ENCODE results near the gene HACD3.

HACD3 gene

DNA sequence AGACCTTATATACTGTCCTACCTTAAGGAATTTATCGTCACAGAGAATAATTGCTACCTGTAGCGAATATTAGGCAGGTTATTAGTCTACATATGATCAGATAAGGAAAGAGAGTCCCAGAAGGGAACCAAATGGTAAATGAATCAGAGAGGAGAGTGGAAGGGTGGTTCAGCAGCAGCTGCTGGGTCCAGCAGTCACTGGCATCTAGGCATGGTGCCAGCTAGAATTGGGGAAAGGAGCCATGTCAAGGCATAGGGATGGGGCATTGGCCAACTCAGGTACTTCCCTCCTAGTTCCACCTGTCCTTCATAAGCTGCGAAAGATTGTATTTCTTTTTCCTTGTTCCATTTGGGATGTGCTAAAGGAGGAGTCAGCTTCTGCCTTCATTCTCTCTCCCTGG is 23.4 kb downstream of the HACD3 start:
- DNase-seq (ENCODE audit: insufficient read length) (no peak), FAIRE-seq (no peak)
- TF ChIP-seq TAF1 (IDR thresholded peaks at IDR 0.05; ENCODE audit: borderline replicate concordance, low read depth, low read length) (no peak), POLR2AphosphoS5 (IDR thresholded peaks at IDR 0.05; ENCODE audit: low read depth, low read length) (no peak), POLR2A (IDR thresholded peaks at IDR 0.05; ENCODE audit: low read depth, low read length) (no peak)

DNA sequence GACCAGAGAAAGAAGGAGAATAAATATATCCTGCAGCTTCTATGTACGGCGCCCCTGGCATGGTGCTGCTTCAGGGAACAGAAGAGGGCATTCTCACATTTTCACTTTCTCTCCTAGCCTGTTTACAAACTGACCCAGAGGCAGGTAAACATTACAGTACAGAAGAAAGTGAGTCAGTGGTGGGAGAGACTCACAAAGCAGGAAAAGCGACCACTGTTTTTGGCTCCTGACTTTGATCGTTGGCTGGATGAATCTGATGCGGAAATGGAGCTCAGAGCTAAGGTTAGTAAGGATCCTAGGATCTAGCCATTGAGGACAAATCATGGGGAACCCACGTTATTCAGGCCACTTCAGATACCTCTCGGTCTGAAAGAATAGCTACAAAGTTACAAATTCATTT is 26.4 kb downstream of the HACD3 start:
- no peak for DNase-seq (ENCODE audit: insufficient read length)
- FAIRE-seq: no peak
- TF ChIP-seq TAF1 (IDR thresholded peaks at IDR 0.05; ENCODE audit: borderline replicate concordance, low read depth, low read length) (no peak), POLR2A (IDR thresholded peaks at IDR 0.05; ENCODE audit: low read depth, low read length) (no peak)

DNA sequence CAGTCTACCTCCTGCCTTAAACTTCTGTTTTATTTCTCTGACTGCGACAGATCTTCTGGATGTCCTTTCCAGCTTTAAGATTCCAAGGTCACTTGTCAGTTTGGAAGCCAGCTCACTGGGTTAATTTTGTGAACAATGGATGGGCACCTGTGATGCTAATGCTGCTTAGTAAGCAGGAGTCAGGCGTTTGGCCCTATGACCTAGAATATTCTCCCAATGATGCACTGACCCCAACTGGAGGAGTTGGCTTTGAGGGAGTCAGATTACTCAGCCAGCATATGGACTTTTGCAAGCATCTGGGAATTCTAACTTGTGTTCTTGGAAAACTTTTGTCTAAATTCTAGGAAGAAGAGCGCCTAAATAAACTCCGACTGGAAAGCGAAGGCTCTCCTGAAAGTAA is 28.1 kb downstream of the HACD3 start:
- no peak for DNase-seq (ENCODE audit: insufficient read length)
- TF ChIP-seq POLR2AphosphoS5 (IDR thresholded peaks at IDR 0.05; ENCODE audit: low read depth, low read length) (no peak), TAF1 (IDR thresholded peaks at IDR 0.05; ENCODE audit: borderline replicate concordance, low read depth, low read length) (no peak), POLR2A (IDR thresholded peaks at IDR 0.05; ENCODE audit: low read depth, low read length) (no peak)
- no peak for FAIRE-seq

DNA sequence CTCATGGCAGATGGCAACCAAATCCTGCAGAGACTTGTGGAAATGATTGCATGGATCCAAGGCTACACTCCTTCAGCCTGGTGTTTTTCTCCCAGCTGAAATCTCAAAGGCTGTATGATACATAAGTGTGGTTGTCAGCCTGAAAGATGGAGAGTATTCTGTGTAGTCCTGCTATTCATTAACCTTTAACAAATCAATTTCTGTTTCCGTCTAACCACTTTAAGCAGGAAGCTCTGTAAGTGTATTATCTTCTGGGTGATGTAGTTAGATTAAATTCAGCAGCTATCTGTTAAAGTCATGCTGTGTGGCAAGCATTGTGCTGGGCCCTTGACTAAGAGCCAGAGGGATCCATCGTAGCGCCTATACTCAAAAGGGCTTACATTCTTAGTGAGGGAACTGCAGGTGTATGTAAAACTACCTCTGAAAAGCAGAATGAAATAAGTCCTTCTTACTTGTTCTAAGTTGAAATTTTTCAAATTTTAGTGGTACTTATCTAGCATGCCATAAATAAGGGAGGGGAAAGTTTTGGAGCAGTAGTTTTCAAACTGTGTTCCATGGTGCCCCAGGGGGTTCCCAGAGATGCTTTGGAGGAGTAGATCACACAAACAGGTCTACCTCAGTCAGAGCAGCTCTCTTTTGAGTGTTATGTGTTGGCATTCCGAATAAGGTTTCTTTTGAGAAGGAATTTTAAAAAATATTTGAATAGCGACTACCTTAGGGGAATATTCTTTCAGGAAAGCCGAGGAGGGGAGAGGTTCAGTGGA is 28.9 kb downstream of the HACD3 start:
- TF ChIP-seq POLR2A (IDR thresholded peaks at IDR 0.05; ENCODE audit: low read depth, low read length): no peak
- no peak for TF ChIP-seq TAF1 (IDR thresholded peaks at IDR 0.05; ENCODE audit: borderline replicate concordance, low read depth, low read length)
- TF ChIP-seq POLR2AphosphoS5 (IDR thresholded peaks at IDR 0.05; ENCODE audit: low read depth, low read length): no peak
- DNase-seq (ENCODE audit: insufficient read length) (no peak), FAIRE-seq (no peak)

DNA sequence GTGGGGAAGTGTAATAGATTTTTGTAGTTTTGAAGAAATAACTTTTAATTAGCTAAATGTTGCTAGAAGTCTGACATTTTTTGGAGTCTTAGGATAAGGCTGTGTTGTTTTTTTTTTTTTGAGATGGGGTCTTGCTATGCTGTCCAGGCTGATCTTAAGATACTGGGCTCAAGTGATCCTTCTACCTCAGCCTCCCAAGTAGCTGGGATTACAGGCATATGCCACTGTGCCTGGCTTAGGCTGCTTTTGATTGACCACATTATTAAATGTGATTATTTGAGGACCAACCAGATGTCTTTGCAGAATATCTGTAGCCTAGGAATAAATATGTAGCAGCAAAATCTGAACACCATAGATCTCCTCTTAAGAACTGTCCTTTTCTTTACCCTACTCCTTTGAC is 29.7 kb downstream of the HACD3 start:
- no peak for FAIRE-seq
- no peak for TF ChIP-seq POLR2A (IDR thresholded peaks at IDR 0.05; ENCODE audit: low read depth, low read length)
- TF ChIP-seq TAF1 (IDR thresholded peaks at IDR 0.05; ENCODE audit: borderline replicate concordance, low read depth, low read length): no peak
- DNase-seq (ENCODE audit: insufficient read length): no peak

DNA sequence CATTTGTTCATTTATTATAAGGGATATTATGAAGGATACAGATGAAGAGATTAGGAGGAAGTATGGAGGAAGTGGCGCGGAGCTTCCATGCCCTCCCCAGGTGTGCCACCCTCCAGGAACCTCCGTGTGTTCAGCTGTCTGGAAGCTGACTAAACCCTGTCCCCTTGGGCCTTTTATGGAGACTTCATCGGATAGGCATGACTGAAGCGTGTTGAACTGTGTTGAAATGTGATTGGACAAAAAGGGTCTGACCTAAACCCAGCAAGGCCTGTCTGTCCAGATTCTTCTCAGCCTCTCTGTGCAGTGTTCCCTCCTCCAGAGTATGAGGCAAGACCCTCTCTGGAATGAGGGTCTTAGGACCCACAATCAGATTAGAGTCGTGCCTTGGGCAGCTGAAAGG is 31.7 kb downstream of the HACD3 start:
- DNase-seq (ENCODE audit: insufficient read length) (no peak), FAIRE-seq (no peak)
- no peak for TF ChIP-seq POLR2A (IDR thresholded peaks at IDR 0.05; ENCODE audit: low read depth, low read length)
- TF ChIP-seq TAF1 (IDR thresholded peaks at IDR 0.05; ENCODE audit: borderline replicate concordance, low read depth, low read length): no peak
- no peak for TF ChIP-seq POLR2AphosphoS5 (IDR thresholded peaks at IDR 0.05; ENCODE audit: low read depth, low read length)

DNA sequence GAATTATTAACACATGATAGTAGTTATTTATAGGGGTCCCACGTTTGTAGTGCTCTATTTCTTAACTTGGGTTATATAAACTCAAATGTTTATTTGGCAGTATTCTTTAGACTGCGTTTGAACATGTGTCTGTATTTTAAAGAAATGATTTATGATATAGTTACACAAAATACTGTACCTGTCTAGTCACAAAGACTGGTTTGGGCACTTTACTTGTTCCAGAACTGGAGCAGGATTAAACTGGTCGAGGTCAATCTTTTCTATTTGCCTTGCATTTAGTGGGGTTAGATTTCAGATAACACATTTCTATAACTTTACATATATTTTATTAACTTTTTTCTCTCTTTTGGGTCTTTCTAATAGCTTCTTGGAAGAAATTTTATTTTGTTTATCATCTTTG is 39.5 kb downstream of the HACD3 start:
- no peak for DNase-seq (ENCODE audit: insufficient read length)
- no peak for FAIRE-seq
- TF ChIP-seq POLR2AphosphoS5 (IDR thresholded peaks at IDR 0.05; ENCODE audit: low read depth, low read length): no peak
- TF ChIP-seq TAF1 (IDR thresholded peaks at IDR 0.05; ENCODE audit: borderline replicate concordance, low read depth, low read length): no peak
- TF ChIP-seq POLR2A (IDR thresholded peaks at IDR 0.05; ENCODE audit: low read depth, low read length): no peak

DNA sequence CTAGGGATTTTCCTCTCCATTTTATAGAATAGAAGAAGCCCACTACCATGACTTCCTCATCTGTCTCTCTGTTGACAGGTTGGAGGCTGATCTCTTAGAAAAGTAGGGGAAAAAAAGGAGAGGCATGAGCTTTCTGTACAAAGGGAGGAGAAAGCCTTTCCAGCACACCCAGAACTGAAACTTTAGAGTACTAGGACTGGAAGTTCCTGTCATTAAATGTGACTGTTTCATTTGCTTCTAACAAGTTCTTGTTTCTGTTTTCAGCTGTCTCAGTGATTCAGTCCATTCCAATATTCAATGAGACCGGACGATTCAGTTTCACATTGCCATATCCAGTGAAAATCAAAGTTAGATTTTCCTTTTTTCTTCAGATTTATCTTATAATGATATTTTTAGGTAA is 41.7 kb downstream of the HACD3 start:
- DNase-seq (ENCODE audit: insufficient read length) (no peak), FAIRE-seq (no peak)
- TF ChIP-seq TAF1 (IDR thresholded peaks at IDR 0.05; ENCODE audit: borderline replicate concordance, low read depth, low read length): no peak
- TF ChIP-seq POLR2AphosphoS5 (IDR thresholded peaks at IDR 0.05; ENCODE audit: low read depth, low read length): no peak
- TF ChIP-seq POLR2A (IDR thresholded peaks at IDR 0.05; ENCODE audit: low read depth, low read length): no peak

DNA sequence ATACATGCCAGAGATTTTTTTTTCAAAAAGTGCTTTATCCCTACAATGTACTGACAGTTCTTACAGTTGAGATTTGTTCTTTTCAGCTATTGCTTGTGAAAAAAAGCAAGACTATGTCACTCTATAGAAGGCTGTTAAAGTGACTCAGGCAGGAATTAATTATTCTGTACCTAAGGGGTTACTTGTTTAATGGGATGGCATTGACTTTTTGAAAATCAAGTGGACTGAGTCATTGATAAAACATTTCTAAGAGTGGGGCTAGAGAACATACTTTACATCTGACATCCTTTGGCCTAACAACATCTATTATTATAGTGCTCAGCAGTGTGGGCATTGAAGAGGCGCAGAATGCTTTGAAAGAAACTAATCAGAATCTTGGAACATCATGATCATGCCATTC is 46.4 kb downstream of the HACD3 start:
- no peak for FAIRE-seq
- no peak for DNase-seq (ENCODE audit: insufficient read length)
- TF ChIP-seq POLR2A (IDR thresholded peaks at IDR 0.05; ENCODE audit: low read depth, low read length) (no peak), POLR2AphosphoS5 (IDR thresholded peaks at IDR 0.05; ENCODE audit: low read depth, low read length) (no peak), TAF1 (IDR thresholded peaks at IDR 0.05; ENCODE audit: borderline replicate concordance, low read depth, low read length) (no peak)

DNA sequence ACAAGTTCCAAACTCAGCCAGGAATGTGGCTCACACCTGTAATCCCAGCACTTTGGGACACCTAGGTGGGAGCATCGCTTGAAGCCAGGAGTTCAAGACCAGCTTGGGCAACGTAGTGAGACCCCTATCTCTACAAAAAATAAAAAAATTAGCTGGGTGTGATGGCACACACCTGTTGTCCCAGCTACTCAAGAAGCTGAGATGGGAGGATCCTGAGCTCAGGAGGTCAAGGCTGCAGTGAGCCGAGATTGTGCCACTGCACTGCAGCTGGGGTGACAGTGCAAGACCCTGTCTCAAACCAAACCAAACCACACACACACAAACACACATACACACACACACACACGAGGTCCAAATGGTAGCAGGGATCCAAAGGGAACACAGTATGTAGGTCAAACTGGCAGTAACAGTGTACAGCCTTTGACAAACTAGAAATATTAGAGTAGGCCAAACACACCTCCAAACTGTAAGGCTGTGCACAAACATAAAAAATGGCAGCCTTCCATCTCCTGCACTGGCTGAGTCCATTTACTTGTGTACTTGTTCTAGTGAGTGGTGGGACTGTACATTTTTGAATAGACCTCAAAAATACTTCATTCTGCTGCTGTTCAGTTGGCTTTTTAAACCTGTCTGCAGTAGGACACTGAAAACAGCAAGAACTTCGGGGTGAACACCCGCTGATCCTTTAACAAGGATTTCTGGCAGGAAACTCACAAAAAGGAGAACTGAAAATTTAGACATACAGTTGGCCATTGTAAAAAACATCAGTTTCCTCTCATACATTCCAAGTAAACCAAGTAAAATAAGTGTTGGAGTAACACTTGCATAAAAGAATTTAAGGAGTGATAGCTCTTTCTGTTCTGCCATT is 47.1 kb downstream of the HACD3 start:
- no peak for TF ChIP-seq POLR2A (IDR thresholded peaks at IDR 0.05; ENCODE audit: low read depth, low read length)
- TF ChIP-seq TAF1 (IDR thresholded peaks at IDR 0.05; ENCODE audit: borderline replicate concordance, low read depth, low read length): no peak
- TF ChIP-seq POLR2AphosphoS5 (IDR thresholded peaks at IDR 0.05; ENCODE audit: low read depth, low read length): 0 out of 2 replicates have a peak, but pooled peaks have one; percentile 41
- FAIRE-seq (no peak), DNase-seq (ENCODE audit: insufficient read length) (no peak)

DNA sequence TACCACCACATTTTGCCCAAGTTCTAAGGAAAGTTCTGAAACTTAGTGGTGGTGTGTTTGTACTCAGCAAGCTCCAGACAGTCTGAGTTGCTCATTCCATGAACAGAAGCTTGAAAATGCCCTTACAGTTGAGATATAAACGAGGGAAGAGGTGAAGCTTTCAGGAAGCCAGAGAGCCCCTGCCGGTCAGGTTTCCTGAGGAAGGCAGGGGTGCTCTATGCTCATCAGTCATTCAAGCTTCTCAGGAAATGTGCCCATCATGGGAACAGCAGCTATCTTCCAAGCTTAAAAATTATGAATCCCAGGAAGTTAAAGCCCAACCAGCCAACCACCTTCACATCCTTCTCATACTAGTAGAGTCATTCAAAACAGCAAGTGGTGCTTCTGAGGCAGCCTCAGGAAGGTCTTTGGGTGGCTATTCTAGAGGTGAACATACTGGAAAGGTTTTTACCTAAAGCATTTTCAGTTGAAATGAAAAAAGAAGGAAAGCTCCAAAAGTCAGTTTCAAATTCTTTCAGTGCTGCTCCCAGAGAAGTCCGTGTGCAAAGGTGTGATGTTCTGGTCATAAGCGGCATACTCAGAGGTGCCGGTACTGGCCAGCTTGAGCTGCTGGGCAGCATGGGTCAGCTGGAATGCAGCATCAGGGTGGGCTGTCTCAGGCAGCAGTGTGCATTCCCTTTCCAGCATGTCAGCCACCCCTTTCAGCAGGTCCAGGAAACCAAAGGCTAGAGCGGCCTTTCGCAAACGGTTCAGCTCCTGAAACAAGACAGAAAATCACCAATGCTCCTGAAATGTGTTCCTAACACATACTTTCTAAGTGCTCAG is 48.9 kb downstream of the HACD3 start:
- no peak for DNase-seq (ENCODE audit: insufficient read length)
- FAIRE-seq: no peak
- TF ChIP-seq POLR2AphosphoS5 (IDR thresholded peaks at IDR 0.05; ENCODE audit: low read depth, low read length) (no peak), POLR2A (IDR thresholded peaks at IDR 0.05; ENCODE audit: low read depth, low read length) (no peak), TAF1 (IDR thresholded peaks at IDR 0.05; ENCODE audit: borderline replicate concordance, low read depth, low read length) (no peak)

Measured in GM12892 (cell line).